Liver (tissue), 9 donors: ENCODE data around the gene NBPF4. TPM values are rescaled to one million over a fixed set of nuclear protein-coding genes. Genes with fewer than 3 reads are reported as not detected.

Experiments
- DNase-seq: peaks from one replicate; pipeline ENCODE4 v3.0.0-alpha.2; 2017; ENCODE audit warnings: low spot score
- H3K27ac ChIP-seq, 2 donors: one replicate each; pipeline ENCODE4 v1.7.0; 2013; ENCODE audit warnings: inconsistent platforms in 2 of 2, low read length in 2 of 2, control low read depth in 1 of 2, low read depth in 1 of 2, mild to moderate bottlenecking in 1 of 2
- H3K27me3 ChIP-seq, 4 donors: one replicate each; pipeline versions ENCODE4 v1.6.1 to v1.7.0; 2013; ENCODE audit warnings: low read length in 3 of 4, inconsistent platforms in 1 of 4, mild to moderate bottlenecking in 1 of 4, moderate library complexity in 1 of 4; ENCODE audit not compliant: control insufficient read depth in 4 of 4, insufficient read depth in 4 of 4
- H3K36me3 ChIP-seq, 4 donors: one replicate each; pipeline versions ENCODE4 v1.6.1 to v1.7.0; 2013; ENCODE audit warnings: low read length in 3 of 4, mild to moderate bottlenecking in 3 of 4, low read depth in 1 of 4, moderate library complexity in 1 of 4; ENCODE audit not compliant: control insufficient read depth in 4 of 4, insufficient read depth in 3 of 4
- H3K4me1 ChIP-seq, 4 donors: one replicate each; pipeline versions ENCODE4 v1.6.1 to v1.7.0; 2013; ENCODE audit warnings: low read length in 3 of 4, mild to moderate bottlenecking in 3 of 4, moderate library complexity in 1 of 4; ENCODE audit not compliant: control insufficient read depth in 4 of 4, insufficient read depth in 4 of 4
- H3K4me3 ChIP-seq, 3 donors: one replicate each; pipeline versions ENCODE4 v1.6.1 to v1.7.0; 2013; ENCODE audit warnings: low read length in 3 of 3, control low read depth in 1 of 3, low read depth in 1 of 3, mild to moderate bottlenecking in 1 of 3
- H3K9ac ChIP-seq, 2 donors: one replicate each; pipeline ENCODE4 v1.7.0; 2013; ENCODE audit warnings: low read length in 2 of 2, mild to moderate bottlenecking in 2 of 2, moderate library complexity in 2 of 2, control low read depth in 1 of 2, low read depth in 1 of 2
- H3K9me3 ChIP-seq, 4 donors: one replicate each; pipeline versions ENCODE4 v1.6.1 to v1.7.0; 2013; ENCODE audit warnings: low read length in 3 of 4; ENCODE audit not compliant: control insufficient read depth in 4 of 4
- EGR1 ChIP-seq, 2 donors: IDR thresholded peaks; 2 replicates each; pipeline ENCODE4 v1.6.1; 2016 to 2018; ENCODE audit warnings: antibody characterized with exemption in 2 of 2, low read depth in 2 of 2
- FOXA2 ChIP-seq: IDR thresholded peaks from 2 replicates; pipeline ENCODE4 v1.6.1; 2016; ENCODE audit warnings: antibody characterized with exemption
- HNF4G ChIP-seq: IDR thresholded peaks from 2 replicates; pipeline ENCODE4 v1.6.1; 2016; ENCODE audit warnings: antibody characterized with exemption
- JUND ChIP-seq, 2 donors: IDR thresholded peaks; 2 replicates each; pipeline ENCODE4 v1.6.1; 2016; ENCODE audit warnings: antibody characterized with exemption in 2 of 2
- NR2F2 ChIP-seq: IDR thresholded peaks from 2 replicates; pipeline ENCODE4 v1.6.1; 2016; ENCODE audit warnings: antibody characterized with exemption
- RAD21 ChIP-seq, 2 donors: IDR thresholded peaks; 2 replicates each; pipeline ENCODE4 v1.6.1; 2016; ENCODE audit warnings: antibody characterized with exemption in 2 of 2, mild to moderate bottlenecking in 2 of 2
- SP1 ChIP-seq: IDR thresholded peaks from 2 replicates; pipeline ENCODE4 v1.6.1; 2018; ENCODE audit warnings: antibody characterized with exemption, mild to moderate bottlenecking
- YY1 ChIP-seq: IDR thresholded peaks from 2 replicates; pipeline ENCODE4 v1.6.1; 2016; ENCODE audit warnings: antibody characterized with exemption, mild to moderate bottlenecking
- WGBS: extraction: QIAGEN DNeasy Blood & Tissue Kit; methylation state at CpG from one replicate; pipeline ENCODE4 v1.1.7; 2013; 5-methylcytosine and 5-hydroxymethylcytosine counted together
- polyA plus RNA-seq, 2 donors: library from polyadenylated mRNA; stranded (reverse) in 1 of 2; unstranded in 1 of 2; fragments of 200-250 nt in 1 of 2; fragments of >200 nt in 1 of 2; fragmentation: Nextera tagmentation in 1 of 2; extraction: Ambion mirVana in 1 of 2; gene quantifications; one replicate each; pipeline versions ENCODE4 v1.2.1 to v1.2.3, GENCODE V29; 2013 to 2015
- total RNA-seq, 2 donors: library from RNA; depleted of rRNA; stranded (reverse); fragments of >200 nt; gene quantifications; one replicate each; pipeline ENCODE4 v1.2.3, GENCODE V29; 2014
- TF ChIP-seq, protein P1 (sequence below): IDR thresholded peaks from 2 replicates; pipeline ENCODE4 v1.6.1; 2016; ENCODE audit warnings: antibody characterized with exemption, mild to moderate bottlenecking
- TF ChIP-seq, protein P2 (sequence below): IDR thresholded peaks from 2 replicates; pipeline ENCODE4 v1.6.1; 2016; ENCODE audit warnings: antibody characterized with exemption
- TF ChIP-seq, protein P3 (sequence below): fragments of 150-350 bp; IDR thresholded peaks from 2 replicates; pipeline ENCODE4 v1.5.1; 2017; ENCODE audit warnings: improper control_type of control experiment, low read depth, low read length; ENCODE audit not compliant: missing input control
- TF ChIP-seq, protein P4 (sequence below): IDR thresholded peaks from 2 replicates; pipeline ENCODE4 v1.6.1; 2016; ENCODE audit warnings: antibody characterized with exemption
- TF ChIP-seq, protein P5 (sequence below): IDR thresholded peaks from 2 replicates; pipeline ENCODE4 v1.6.1; 2016; ENCODE audit warnings: antibody characterized with exemption
- donor health status: healthy.
- donor health status: healthy.
- donor health status: healthy.
- donor health status: healthy.
- donor health status: healthy.

NBPF4 gene
- total and polyA plus RNA-seq, 4 donors: 0.09 TPM; not detected in 3

DNA sequence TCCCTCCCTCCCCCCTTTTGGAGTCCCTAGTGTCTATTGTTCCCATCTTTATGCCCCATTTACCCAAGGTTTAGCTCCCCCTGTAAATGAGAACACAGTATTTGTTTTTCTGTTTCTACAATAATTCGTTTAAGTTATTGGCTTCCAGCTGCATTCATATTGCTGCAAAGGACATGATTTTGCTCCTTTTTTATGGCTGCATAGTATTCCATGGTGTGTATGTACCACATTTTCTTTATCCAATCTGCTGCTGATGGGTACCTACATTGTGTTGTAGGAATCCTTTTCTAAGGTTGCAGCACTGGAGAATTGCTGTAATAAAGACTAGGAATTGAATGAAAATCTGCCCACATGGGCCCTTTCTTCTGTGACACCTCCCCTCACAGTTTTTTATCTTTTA is 50.5 kb downstream of the NBPF4 start:
- Histone ChIP-seq H3K9ac (no peak overlapping the region), H3K36me3 (no peaks in the 10 kb centered on the region), H3K4me1 (no peaks in the 10 kb centered on the region), H3K27ac (no peak overlapping the region), H3K27me3 (no peaks in the 10 kb centered on the region), H3K9me3 (peaks cover 0 to 7% (median 0%) of the 10 kb centered on the region in 4 donors), H3K4me3 (no peak overlapping the region)
- TF ChIP-seq YY1: no peak
- TF ChIP-seq, protein P1, sequence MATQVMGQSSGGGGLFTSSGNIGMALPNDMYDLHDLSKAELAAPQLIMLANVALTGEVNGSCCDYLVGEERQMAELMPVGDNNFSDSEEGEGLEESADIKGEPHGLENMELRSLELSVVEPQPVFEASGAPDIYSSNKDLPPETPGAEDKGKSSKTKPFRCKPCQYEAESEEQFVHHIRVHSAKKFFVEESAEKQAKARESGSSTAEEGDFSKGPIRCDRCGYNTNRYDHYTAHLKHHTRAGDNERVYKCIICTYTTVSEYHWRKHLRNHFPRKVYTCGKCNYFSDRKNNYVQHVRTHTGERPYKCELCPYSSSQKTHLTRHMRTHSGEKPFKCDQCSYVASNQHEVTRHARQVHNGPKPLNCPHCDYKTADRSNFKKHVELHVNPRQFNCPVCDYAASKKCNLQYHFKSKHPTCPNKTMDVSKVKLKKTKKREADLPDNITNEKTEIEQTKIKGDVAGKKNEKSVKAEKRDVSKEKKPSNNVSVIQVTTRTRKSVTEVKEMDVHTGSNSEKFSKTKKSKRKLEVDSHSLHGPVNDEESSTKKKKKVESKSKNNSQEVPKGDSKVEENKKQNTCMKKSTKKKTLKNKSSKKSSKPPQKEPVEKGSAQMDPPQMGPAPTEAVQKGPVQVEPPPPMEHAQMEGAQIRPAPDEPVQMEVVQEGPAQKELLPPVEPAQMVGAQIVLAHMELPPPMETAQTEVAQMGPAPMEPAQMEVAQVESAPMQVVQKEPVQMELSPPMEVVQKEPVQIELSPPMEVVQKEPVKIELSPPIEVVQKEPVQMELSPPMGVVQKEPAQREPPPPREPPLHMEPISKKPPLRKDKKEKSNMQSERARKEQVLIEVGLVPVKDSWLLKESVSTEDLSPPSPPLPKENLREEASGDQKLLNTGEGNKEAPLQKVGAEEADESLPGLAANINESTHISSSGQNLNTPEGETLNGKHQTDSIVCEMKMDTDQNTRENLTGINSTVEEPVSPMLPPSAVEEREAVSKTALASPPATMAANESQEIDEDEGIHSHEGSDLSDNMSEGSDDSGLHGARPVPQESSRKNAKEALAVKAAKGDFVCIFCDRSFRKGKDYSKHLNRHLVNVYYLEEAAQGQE: no peak
- TF ChIP-seq, protein P2, sequence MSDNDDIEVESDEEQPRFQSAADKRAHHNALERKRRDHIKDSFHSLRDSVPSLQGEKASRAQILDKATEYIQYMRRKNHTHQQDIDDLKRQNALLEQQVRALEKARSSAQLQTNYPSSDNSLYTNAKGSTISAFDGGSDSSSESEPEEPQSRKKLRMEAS: no peak
- no peak for TF ChIP-seq EGR1 (IDR thresholded peaks at IDR 0.05; ENCODE audit: low read depth in 2 of 2)
- no peak for TF ChIP-seq HNF4G
- WGBS: 61% methylated on average over 1 of the region's 1 CpG
- DNase-seq: no peak

DNA sequence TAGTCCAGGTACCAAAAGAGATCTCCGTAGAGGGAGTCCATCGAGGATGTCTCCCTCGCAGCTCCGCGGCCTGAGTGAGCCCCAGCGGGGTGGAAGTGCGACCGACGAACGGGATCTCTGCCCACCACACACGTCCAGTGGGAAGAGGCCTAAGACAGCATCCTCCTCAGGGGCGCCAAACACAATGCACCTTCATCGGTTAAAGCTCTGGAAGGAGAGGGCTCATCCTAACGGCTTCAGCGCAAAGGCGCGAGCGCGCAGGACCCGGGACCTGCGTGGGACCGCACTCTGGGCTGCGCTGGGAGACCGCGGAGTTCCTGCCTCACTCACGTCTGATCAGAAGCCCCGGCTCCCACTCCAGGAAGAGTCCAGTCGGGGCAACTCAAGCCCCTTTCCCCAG is 51.3 kb downstream of the NBPF4 start:
- TF ChIP-seq JUND (IDR thresholded peaks at IDR 0.05) (no peak), YY1 (no peak), FOXA2 (no peak), SP1 (no peak)
- no peaks in the 10 kb centered on the region for H3K4me1 ChIP-seq
- DNase-seq: no peak
- WGBS: 92% methylated on average over 28 of the region's 28 CpGs
- no peak overlapping the region for H3K9ac ChIP-seq
- peaks cover 0 to 7% (median under 1%) of the 10 kb centered on the region in 4 donors for H3K9me3 ChIP-seq
- no peak overlapping the region for H3K4me3 ChIP-seq
- H3K36me3 ChIP-seq: no peaks in the 10 kb centered on the region
- no peaks in the 10 kb centered on the region for H3K27me3 ChIP-seq
- H3K27ac ChIP-seq: no peak overlapping the region

DNA sequence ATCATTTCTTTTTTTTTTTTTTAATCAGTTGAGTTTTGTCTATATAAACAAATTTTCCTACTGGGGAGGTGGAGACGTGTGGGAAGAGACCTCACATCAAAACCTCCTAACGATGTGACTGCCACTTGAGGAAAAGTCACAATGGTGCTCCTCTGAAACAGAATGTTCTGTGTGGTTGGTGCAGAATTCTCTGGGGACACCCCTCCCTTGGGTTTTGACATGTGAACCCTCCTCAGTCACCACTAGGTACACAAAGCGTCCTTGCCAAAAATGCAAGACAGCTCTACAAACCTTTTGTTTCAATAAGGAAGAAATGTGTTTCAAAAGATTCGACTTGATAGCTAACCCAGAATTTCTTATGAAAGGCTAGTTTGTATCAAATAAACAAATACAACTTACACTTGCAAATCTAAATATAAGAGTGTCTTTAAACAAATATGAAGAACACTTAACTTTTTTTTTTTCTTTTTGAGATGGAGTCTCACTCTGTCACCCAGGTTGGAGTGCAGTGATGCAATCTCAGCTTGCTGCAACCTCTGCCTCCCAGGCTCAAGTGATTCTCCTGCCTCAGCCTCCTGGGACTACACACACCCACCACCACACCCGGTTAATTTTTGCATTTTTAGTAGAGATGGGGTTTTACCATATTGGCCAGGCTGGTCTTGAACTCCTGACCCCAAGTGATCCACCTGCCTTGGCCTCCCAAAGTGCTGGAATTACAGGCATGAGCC is 53.0 kb downstream of the NBPF4 start:
- Histone ChIP-seq H3K27me3 (no peaks in the 10 kb centered on the region), H3K36me3 (no peaks in the 10 kb centered on the region), H3K9ac (no peak overlapping the region), H3K4me3 (no peak overlapping the region), H3K4me1 (no peaks in the 10 kb centered on the region), H3K9me3 (peaks cover 0 to 7% (median under 1%) of the 10 kb centered on the region in 4 donors), H3K27ac (no peak overlapping the region)
- no peak for DNase-seq
- TF ChIP-seq RAD21 (IDR thresholded peaks at IDR 0.05) (no peak), NR2F2 (no peak), YY1 (no peak), EGR1 (IDR thresholded peaks at IDR 0.05; ENCODE audit: low read depth in 2 of 2) (no peak), SP1 (no peak)
- TF ChIP-seq, protein P3, sequence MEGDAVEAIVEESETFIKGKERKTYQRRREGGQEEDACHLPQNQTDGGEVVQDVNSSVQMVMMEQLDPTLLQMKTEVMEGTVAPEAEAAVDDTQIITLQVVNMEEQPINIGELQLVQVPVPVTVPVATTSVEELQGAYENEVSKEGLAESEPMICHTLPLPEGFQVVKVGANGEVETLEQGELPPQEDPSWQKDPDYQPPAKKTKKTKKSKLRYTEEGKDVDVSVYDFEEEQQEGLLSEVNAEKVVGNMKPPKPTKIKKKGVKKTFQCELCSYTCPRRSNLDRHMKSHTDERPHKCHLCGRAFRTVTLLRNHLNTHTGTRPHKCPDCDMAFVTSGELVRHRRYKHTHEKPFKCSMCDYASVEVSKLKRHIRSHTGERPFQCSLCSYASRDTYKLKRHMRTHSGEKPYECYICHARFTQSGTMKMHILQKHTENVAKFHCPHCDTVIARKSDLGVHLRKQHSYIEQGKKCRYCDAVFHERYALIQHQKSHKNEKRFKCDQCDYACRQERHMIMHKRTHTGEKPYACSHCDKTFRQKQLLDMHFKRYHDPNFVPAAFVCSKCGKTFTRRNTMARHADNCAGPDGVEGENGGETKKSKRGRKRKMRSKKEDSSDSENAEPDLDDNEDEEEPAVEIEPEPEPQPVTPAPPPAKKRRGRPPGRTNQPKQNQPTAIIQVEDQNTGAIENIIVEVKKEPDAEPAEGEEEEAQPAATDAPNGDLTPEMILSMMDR: no peak
- TF ChIP-seq, protein P4, sequence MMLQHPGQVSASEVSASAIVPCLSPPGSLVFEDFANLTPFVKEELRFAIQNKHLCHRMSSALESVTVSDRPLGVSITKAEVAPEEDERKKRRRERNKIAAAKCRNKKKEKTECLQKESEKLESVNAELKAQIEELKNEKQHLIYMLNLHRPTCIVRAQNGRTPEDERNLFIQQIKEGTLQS: no peak
- TF ChIP-seq, protein P1: no peak
- TF ChIP-seq, protein P2: no peak
- TF ChIP-seq, protein P5, sequence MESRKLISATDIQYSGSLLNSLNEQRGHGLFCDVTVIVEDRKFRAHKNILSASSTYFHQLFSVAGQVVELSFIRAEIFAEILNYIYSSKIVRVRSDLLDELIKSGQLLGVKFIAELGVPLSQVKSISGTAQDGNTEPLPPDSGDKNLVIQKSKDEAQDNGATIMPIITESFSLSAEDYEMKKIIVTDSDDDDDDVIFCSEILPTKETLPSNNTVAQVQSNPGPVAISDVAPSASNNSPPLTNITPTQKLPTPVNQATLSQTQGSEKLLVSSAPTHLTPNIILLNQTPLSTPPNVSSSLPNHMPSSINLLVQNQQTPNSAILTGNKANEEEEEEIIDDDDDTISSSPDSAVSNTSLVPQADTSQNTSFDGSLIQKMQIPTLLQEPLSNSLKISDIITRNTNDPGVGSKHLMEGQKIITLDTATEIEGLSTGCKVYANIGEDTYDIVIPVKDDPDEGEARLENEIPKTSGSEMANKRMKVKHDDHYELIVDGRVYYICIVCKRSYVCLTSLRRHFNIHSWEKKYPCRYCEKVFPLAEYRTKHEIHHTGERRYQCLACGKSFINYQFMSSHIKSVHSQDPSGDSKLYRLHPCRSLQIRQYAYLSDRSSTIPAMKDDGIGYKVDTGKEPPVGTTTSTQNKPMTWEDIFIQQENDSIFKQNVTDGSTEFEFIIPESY: no peak
- 81% methylated on average over 5 of the region's 5 CpGs for WGBS
